H9 (cell line): ENCODE measurements around the gene IPO13. TPM values are rescaled to one million over a fixed set of nuclear protein-coding genes. Genes with fewer than 3 reads are reported as not detected.

Experiments used
- DNase-seq: peaks from one replicate; pipeline ENCODE4 v3.0.0-alpha.2; 2017
- H2AFZ ChIP-seq: one replicate; pipeline ENCODE4 v1.6.1; 2013; ENCODE audit warnings: mild to moderate bottlenecking, low read length, control low read depth, moderate library complexity
- H2AK5ac ChIP-seq: 2 replicates; pipeline ENCODE4 v1.6.1; 2013; ENCODE audit warnings: low read length, control low read depth, mixed read lengths; ENCODE audit not compliant: insufficient read length
- H2BK120ac ChIP-seq: one replicate; pipeline ENCODE4 v1.6.1; 2013; ENCODE audit warnings: low read depth, mild to moderate bottlenecking, low read length, control low read depth, inconsistent platforms; ENCODE audit not compliant: poor library complexity, severe bottlenecking
- H2BK12ac ChIP-seq: 2 replicates; pipeline ENCODE4 v1.6.1; 2013; ENCODE audit warnings: low read length, control low read depth, mixed read lengths, low read depth; ENCODE audit not compliant: insufficient read length
- H2BK15ac ChIP-seq: 2 replicates; pipeline ENCODE4 v1.6.1; 2013; ENCODE audit warnings: low read depth, low read length, control low read depth
- H2BK20ac ChIP-seq: one replicate; pipeline ENCODE4 v1.6.1; 2013; ENCODE audit warnings: low read depth, mild to moderate bottlenecking, low read length, control low read depth, inconsistent platforms; ENCODE audit not compliant: poor library complexity, severe bottlenecking
- H2BK5ac ChIP-seq: 2 replicates; pipeline ENCODE4 v1.6.1; 2013; ENCODE audit warnings: low read length, control low read depth, mixed read lengths; ENCODE audit not compliant: insufficient read length
- H3K14ac ChIP-seq: 2 replicates; pipeline ENCODE4 v1.6.1; 2013; ENCODE audit warnings: low read length, control low read depth; ENCODE audit not compliant: insufficient read depth
- H3K18ac ChIP-seq: 2 replicates; pipeline ENCODE4 v1.6.1; 2013; ENCODE audit warnings: low read depth, mild to moderate bottlenecking, mixed read lengths, low read length, control low read depth; ENCODE audit not compliant: insufficient read length
- H3K23ac ChIP-seq: 2 replicates; pipeline ENCODE4 v1.6.1; 2013; ENCODE audit warnings: low read length, control low read depth, mixed read lengths, low read depth; ENCODE audit not compliant: insufficient read length
- H3K23me2 ChIP-seq: 2 replicates; pipeline ENCODE4 v1.6.1; 2013; ENCODE audit warnings: low read depth, mild to moderate bottlenecking, mixed read lengths, low read length, control low read depth; ENCODE audit not compliant: insufficient read length, poor library complexity, severe bottlenecking
- H3K27ac ChIP-seq: 2 replicates; pipeline ENCODE4 v1.5.1; 2013; ENCODE audit warnings: low read length, control low read depth, mixed read lengths, low read depth; ENCODE audit not compliant: insufficient read length
- H3K27me3 ChIP-seq: 2 replicates; pipeline ENCODE4 v1.6.1; 2013; ENCODE audit warnings: low read length, control low read depth, inconsistent platforms; ENCODE audit not compliant: insufficient read depth
- H3K4ac ChIP-seq: 2 replicates; pipeline ENCODE4 v1.6.1; 2013; ENCODE audit warnings: low read depth, mild to moderate bottlenecking, control low read depth, inconsistent platforms, low read length, moderate library complexity
- H3K4me1 ChIP-seq: 2 replicates; pipeline ENCODE4 v1.6.1; 2013; ENCODE audit warnings: low read length, control low read depth, inconsistent platforms; ENCODE audit not compliant: insufficient read depth
- H3K4me2 ChIP-seq: 2 replicates; pipeline ENCODE4 v1.6.1; 2013; ENCODE audit warnings: low read length, control low read depth, mixed read lengths; ENCODE audit not compliant: insufficient read length, insufficient read depth
- H3K56ac ChIP-seq: 2 replicates; pipeline ENCODE4 v1.6.1; 2013; ENCODE audit warnings: low read depth, mild to moderate bottlenecking, mixed read lengths, low read length, control low read depth; ENCODE audit not compliant: insufficient read length
- H3K79me1 ChIP-seq: 2 replicates; pipeline ENCODE4 v1.6.1; 2013; ENCODE audit warnings: low read depth, mild to moderate bottlenecking, moderate library complexity, low read length, control low read depth, inconsistent platforms; ENCODE audit not compliant: insufficient read depth, poor library complexity, severe bottlenecking
- H3K79me2 ChIP-seq: 2 replicates; pipeline ENCODE4 v1.6.1; 2013; ENCODE audit warnings: low read length, control low read depth, inconsistent platforms; ENCODE audit not compliant: insufficient read depth
- H3K9ac ChIP-seq: 2 replicates; pipeline ENCODE4 v1.6.1; 2013; ENCODE audit warnings: low read length, control low read depth, mixed read lengths; ENCODE audit not compliant: insufficient read length; ENCODE audit errors: extremely low read depth
- H3K9me3 ChIP-seq: one replicate; pipeline ENCODE4 v1.6.1; 2013; ENCODE audit warnings: low read depth, low read length, inconsistent platforms; ENCODE audit not compliant: control insufficient read depth
- H3T11ph ChIP-seq: one replicate; pipeline ENCODE4 v1.6.1; 2013; ENCODE audit warnings: mild to moderate bottlenecking, low read length, control low read depth, inconsistent platforms
- H4K20me1 ChIP-seq: one replicate; pipeline ENCODE4 v1.6.1; 2013; ENCODE audit not compliant: control insufficient read depth, insufficient read length, insufficient read depth
- H4K5ac ChIP-seq: 2 replicates; pipeline ENCODE4 v1.6.1; 2013; ENCODE audit warnings: low read depth, mild to moderate bottlenecking, mixed read lengths, low read length, control low read depth; ENCODE audit not compliant: insufficient read length
- H4K8ac ChIP-seq: replicated peaks from 2 replicates; pipeline ENCODE4 v1.6.1; 2013; ENCODE audit warnings: low read length, control low read depth, mixed read lengths, low read depth; ENCODE audit not compliant: insufficient read length
- H4K91ac ChIP-seq: 2 replicates; pipeline ENCODE4 v1.6.1; 2013; ENCODE audit warnings: low read depth, mild to moderate bottlenecking, moderate library complexity, mixed read lengths, low read length, control low read depth; ENCODE audit not compliant: insufficient read length
- H3K27ac Mint-ChIP-seq, 3 experiments: 2 replicates in 2 of 3; 3 replicates in 1 of 3; pipeline ENCODE4 v1.8.0; 2020 to 2021; ENCODE audit warnings: mixed read lengths in 3 of 3, mild to moderate bottlenecking in 1 of 3, moderate library complexity in 1 of 3
- H3K27me3 Mint-ChIP-seq: 2 replicates; pipeline ENCODE4 v1.8.0; 2021; ENCODE audit warnings: low read depth, mild to moderate bottlenecking, moderate library complexity, mixed read lengths
- H3K36me3 Mint-ChIP-seq, 3 experiments: 2 replicates in 2 of 3; 3 replicates in 1 of 3; pipeline ENCODE4 v1.8.0; 2020 to 2021; ENCODE audit warnings: low read depth in 3 of 3, mixed read lengths in 3 of 3; ENCODE audit not compliant: insufficient read depth in 1 of 3
- H3K4me1 Mint-ChIP-seq, 2 experiments: 2 replicates each; pipeline ENCODE4 v1.8.0; 2020; ENCODE audit warnings: mixed read lengths in 2 of 2
- H3K4me3 Mint-ChIP-seq, 2 experiments: 2 replicates in 1 of 2; 3 replicates in 1 of 2; pipeline ENCODE4 v1.8.0; 2020 to 2021; ENCODE audit warnings: mild to moderate bottlenecking in 2 of 2, mixed read lengths in 2 of 2, moderate library complexity in 1 of 2
- H3K9me3 Mint-ChIP-seq, 2 experiments: 2 replicates in 1 of 2; 3 replicates in 1 of 2; pipeline ENCODE4 v1.8.0; 2020; ENCODE audit warnings: mild to moderate bottlenecking in 2 of 2, mixed read lengths in 2 of 2, moderate library complexity in 1 of 2
- CTCF ChIP-seq: fragments of 200-600 bp; sonication (generic); conservative IDR thresholded peaks from 3 replicates; pipeline ENCODE4 v1.8.0; 2021; ENCODE audit warnings: antibody characterized with exemption, mild to moderate bottlenecking
- WGBS: extraction: QIAGEN DNeasy Blood & Tissue Kit; methylation state at CpG from one replicate; pipeline ENCODE4 v1.1.7; 2013; ENCODE audit warnings: missing lambda C conversion rate, low lambda C conversion rate, mixed read lengths; ENCODE audit not compliant: insufficient read length; ENCODE audit errors: extremely low coverage; 5-methylcytosine and 5-hydroxymethylcytosine counted together
- total RNA-seq: library from RNA; stranded (reverse); gene quantifications from 2 replicates; pipeline ENCODE4 v1.2.1, GENCODE V29; 2021

IPO13 gene
- total RNA-seq, 1 experiment from 2014 or later, result 24.5 TPM

GRCh38 chr1:43985984-43986595 is 39.3 kb downstream of the IPO13 start:
- H3K23me2 ChIP-seq, result peaks cover 3% of the 10 kb centered on the region
- no peak overlapping the region for H2BK5ac ChIP-seq
- H2BK12ac ChIP-seq, result no peak overlapping the region
- WGBS, result no CpG with 5 or more reads among the region's 4 CpGs
- H3K9ac ChIP-seq, result no peak overlapping the region
- no peak overlapping the region for H2BK120ac ChIP-seq
- H3K14ac ChIP-seq, result no peak overlapping the region
- H3K4me1 Mint-ChIP-seq, result peaks cover 5 to 7% of the 10 kb centered on the region in 2 experiments
- no peak overlapping the region for H3T11ph ChIP-seq
- H3K4me3 Mint-ChIP-seq, result no peak overlapping the region
- no peak overlapping the region for H3K4ac ChIP-seq
- no peaks in the 10 kb centered on the region for H3K27me3 ChIP-seq
- no peak overlapping the region for H4K91ac ChIP-seq
- H3K36me3 Mint-ChIP-seq, result peaks cover 15 to 49% (median 42%) of the 10 kb centered on the region in 3 experiments; a peak in 6 of 7 replicates
- no peaks in the 10 kb centered on the region for H3K79me1 ChIP-seq
- no peaks in the 10 kb centered on the region for H3K9me3 ChIP-seq
- H2BK20ac ChIP-seq, result no peak overlapping the region
- no peaks in the 10 kb centered on the region for H3K9me3 Mint-ChIP-seq
- no peak overlapping the region for H3K27ac Mint-ChIP-seq
- TF ChIP-seq CTCF, result no peak
- H4K8ac ChIP-seq, result no peak overlapping the region
- H4K5ac ChIP-seq, result no peak overlapping the region
- peaks cover 2% of the 10 kb centered on the region for H3K27me3 Mint-ChIP-seq
- H3K79me2 ChIP-seq, result no peaks in the 10 kb centered on the region; the same call in 1 of the 2 replicates
- H2AK5ac ChIP-seq, result no peak overlapping the region
- H3K4me2 ChIP-seq, result no peak overlapping the region
- no peak for DNase-seq
- H3K4me1 ChIP-seq, result no peaks in the 10 kb centered on the region
- no peak overlapping the region for H3K56ac ChIP-seq
- H4K20me1 ChIP-seq, result no peaks in the 10 kb centered on the region
- H3K18ac ChIP-seq, result no peak overlapping the region
- no peak overlapping the region for H3K27ac ChIP-seq
- H3K23ac ChIP-seq, result no peak overlapping the region
- H2AFZ ChIP-seq, result no peak overlapping the region
- no peak overlapping the region for H2BK15ac ChIP-seq
